Mesendoderm (in vitro differentiated cells): ENCODE measurements around the gene CADPS. TPM values are rescaled to one million over a fixed set of nuclear protein-coding genes. Genes with fewer than 3 reads are reported as not detected.

ENCODE experiments used
- DNase-seq: peaks from one replicate; pipeline ENCODE4 v3.0.0; 2013
- H2AK5ac ChIP-seq: 2 replicates; pipeline ENCODE4 v1.6.1; 2013; ENCODE audit warnings: low read length, inconsistent platforms
- H2BK120ac ChIP-seq: 2 replicates; pipeline ENCODE4 v1.6.1; 2013; ENCODE audit warnings: low read depth, mild to moderate bottlenecking, low read length, moderate library complexity, mixed read lengths
- H2BK15ac ChIP-seq: replicated peaks from 2 replicates; pipeline ENCODE4 v1.6.1; 2013; ENCODE audit warnings: low read depth, mild to moderate bottlenecking, moderate library complexity
- H2BK5ac ChIP-seq: 2 replicates; pipeline ENCODE4 v1.6.1; 2013; ENCODE audit warnings: low read length, inconsistent platforms
- H3K18ac ChIP-seq: 2 replicates; pipeline ENCODE4 v1.6.1; 2013; ENCODE audit warnings: mild to moderate bottlenecking, low read length, mixed read lengths
- H3K23ac ChIP-seq: one replicate; pipeline ENCODE4 v1.6.1; 2013; ENCODE audit warnings: low read length
- H3K27ac ChIP-seq: 2 replicates; pipeline ENCODE4 v1.5.1; 2013; ENCODE audit warnings: low read depth, mild to moderate bottlenecking, inconsistent platforms, low read length, moderate library complexity
- H3K27me3 ChIP-seq: 2 replicates; pipeline ENCODE4 v1.6.1; 2013; ENCODE audit warnings: low read length, control low read depth, mild to moderate bottlenecking, inconsistent platforms; ENCODE audit not compliant: insufficient read depth, poor library complexity
- H3K36me3 ChIP-seq: 2 replicates; pipeline ENCODE4 v1.6.1; 2013; ENCODE audit warnings: low read length, inconsistent platforms; ENCODE audit not compliant: control insufficient read depth, insufficient read depth
- H3K4ac ChIP-seq: one replicate; pipeline ENCODE4 v1.6.1; 2013; ENCODE audit warnings: low read depth, mild to moderate bottlenecking, low read length, moderate library complexity
- H3K4me1 ChIP-seq: 2 replicates; pipeline ENCODE4 v1.6.1; 2013; ENCODE audit warnings: low read depth, low read length, inconsistent platforms; ENCODE audit not compliant: control insufficient read depth
- H3K4me2 ChIP-seq: 2 replicates; pipeline ENCODE4 v1.6.1; 2013; ENCODE audit warnings: low read length
- H3K4me3 ChIP-seq: 2 replicates; pipeline ENCODE4 v1.5.1; 2013; ENCODE audit warnings: mild to moderate bottlenecking, low read length
- H3K56ac ChIP-seq: one replicate; pipeline ENCODE4 v1.6.1; 2013; ENCODE audit warnings: low read length
- H3K79me1 ChIP-seq: 2 replicates; pipeline ENCODE4 v1.6.1; 2013; ENCODE audit warnings: low read length, inconsistent platforms
- H3K79me2 ChIP-seq: 2 replicates; pipeline ENCODE4 v1.6.1; 2013; ENCODE audit warnings: mild to moderate bottlenecking, low read length; ENCODE audit not compliant: control insufficient read depth, insufficient read depth
- H3K9ac ChIP-seq: 2 replicates; pipeline ENCODE4 v1.6.1; 2013; ENCODE audit warnings: low read length, inconsistent platforms
- H4K5ac ChIP-seq: one replicate; pipeline ENCODE4 v1.6.1; 2013; ENCODE audit warnings: low read length
- H4K8ac ChIP-seq: one replicate; pipeline ENCODE4 v1.6.1; 2013; ENCODE audit warnings: low read depth, mild to moderate bottlenecking, control low read depth, low read length, moderate library complexity
- WGBS: extraction: QIAGEN DNeasy Blood & Tissue Kit; methylation state at CpG from one replicate; pipeline ENCODE4 v1.1.7; 2013; ENCODE audit warnings: low lambda C conversion rate, missing lambda C conversion rate; ENCODE audit not compliant: insufficient coverage; ENCODE audit errors: extremely low coverage; 5-methylcytosine and 5-hydroxymethylcytosine counted together
- small RNA-seq: library from polyadenylated mRNA; stranded (forward); fragments of <200 nt; extraction: miRNeasy Mini kit (QIAGEN cat#:217004); gene quantifications from one replicate; pipeline ENCODE3, GENCODE V24; 2013; ENCODE audit not compliant: insufficient read depth

The CADPS gene

DNA sequence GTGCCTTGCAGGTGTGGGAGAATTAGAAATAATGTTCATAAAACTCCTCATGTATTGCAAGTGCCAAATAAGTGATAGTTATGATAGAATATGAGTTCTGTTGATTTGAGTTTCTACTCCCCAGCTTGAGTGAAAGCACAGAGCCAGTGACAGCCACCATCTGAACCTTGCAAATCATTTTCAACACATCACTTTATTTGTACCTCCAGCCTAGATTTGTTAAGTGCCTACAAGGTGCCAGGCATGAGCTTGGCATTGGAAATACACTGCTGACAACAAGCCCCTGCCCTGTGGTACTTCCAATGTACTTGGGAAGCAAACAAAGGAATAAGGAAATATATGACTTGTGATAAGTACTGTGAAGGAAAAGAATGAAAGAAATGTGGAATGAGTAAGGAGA, 518.9 kb downstream of the CADPS start:
- H3K4me2 ChIP-seq, result no peak overlapping the region
- H2BK15ac ChIP-seq, result no peak overlapping the region

DNA sequence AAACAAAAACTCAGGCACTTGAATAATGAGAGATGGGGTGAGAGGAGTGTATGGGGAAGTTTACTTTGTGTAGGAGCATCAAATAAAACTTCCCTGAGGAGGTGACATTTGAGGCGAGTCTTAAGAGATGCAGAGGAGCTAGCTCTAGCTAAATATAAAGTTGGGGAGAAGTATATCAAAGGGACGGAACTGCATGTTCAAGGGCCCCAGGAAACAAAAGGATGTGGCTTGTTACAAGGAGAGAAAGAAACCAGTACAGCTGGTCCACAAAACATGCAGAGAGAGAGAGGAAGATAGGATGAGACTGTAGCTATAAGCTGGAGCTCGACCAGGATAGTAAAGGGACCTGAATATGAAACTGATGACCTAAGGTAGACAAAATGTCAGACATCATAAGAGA, 519.5 kb downstream of the CADPS start:
- no peak overlapping the region for H3K4me2 ChIP-seq

More for the DNA sequence above, 518.9 kb downstream of the CADPS start:
- no peaks in the 10 kb centered on the region for H3K36me3 ChIP-seq
- no peaks in the 10 kb centered on the region for H3K79me2 ChIP-seq
- no peak overlapping the region for H3K56ac ChIP-seq
- no peak overlapping the region for H4K5ac ChIP-seq
- H3K18ac ChIP-seq, result no peak overlapping the region
- no peak overlapping the region for H2BK5ac ChIP-seq
- H3K4ac ChIP-seq, result no peak overlapping the region
- no peak overlapping the region for H4K8ac ChIP-seq
- no peak overlapping the region for H3K9ac ChIP-seq
- no peak overlapping the region for H3K23ac ChIP-seq
- no peaks in the 10 kb centered on the region for H3K4me1 ChIP-seq
- no peaks in the 10 kb centered on the region for H3K79me1 ChIP-seq
- no peak overlapping the region for H2AK5ac ChIP-seq
- no peak overlapping the region for H3K4me3 ChIP-seq
- no peak overlapping the region for H3K27ac ChIP-seq
- DNase-seq, result no peak
- H2BK120ac ChIP-seq, result no peak overlapping the region
- H3K27me3 ChIP-seq, result peaks cover 8% of the 10 kb centered on the region

More for the DNA sequence above, 519.5 kb downstream of the CADPS start:
- Histone ChIP-seq H3K79me2 (no peaks in the 10 kb centered on the region), H3K18ac (no peak overlapping the region), H3K79me1 (no peaks in the 10 kb centered on the region), H2BK120ac (no peak overlapping the region), H3K4me3 (no peak overlapping the region), H3K4ac (no peak overlapping the region), H3K56ac (no peak overlapping the region), H2BK15ac (no peak overlapping the region), H3K9ac (no peak overlapping the region), H3K36me3 (no peaks in the 10 kb centered on the region), H3K4me1 (no peaks in the 10 kb centered on the region), H3K27me3 (peaks cover 8% of the 10 kb centered on the region), H4K8ac (no peak overlapping the region), H3K27ac (no peak overlapping the region), H2AK5ac (no peak overlapping the region), H2BK5ac (no peak overlapping the region), H4K5ac (no peak overlapping the region), H3K23ac (no peak overlapping the region)
- no peak for DNase-seq
- no CpG with 5 or more reads among the region's 3 CpGs for WGBS

Small RNA genes lying within 50 kb of the gene (small RNA-seq; reads per million reads assigned to genes)
- gene RN7SL863P (not detected), gene RNU6-139P (not detected)
